22Rv1 (cell line): ENCODE results near the gene UBR3.

ENCODE experiments used
- CTCF ChIP-seq: fragments of 450-650 bp; IDR thresholded peaks from 2 replicates; pipeline ENCODE4 v1.5.1; 2017; ENCODE audit warnings: mild to moderate bottlenecking
- ZFX ChIP-seq: fragments of 450-650 bp; IDR thresholded peaks from 2 replicates; pipeline ENCODE4 v1.6.1; 2017; ENCODE audit warnings: antibody characterized with exemption, borderline replicate concordance

GRCh38 chr2:170088776-170089175 lies 261.5 kb downstream of the UBR3 start:
- no peak for TF ChIP-seq CTCF
- TF ChIP-seq ZFX: no peak
